Astrocyte of the cerebellum (primary cell): Measurements from ENCODE around the gene RECQL.

Source experiments
- DNase-seq: peaks from one replicate; pipeline ENCODE4 v3.0.0-alpha.2; 2011; ENCODE audit warnings: low read depth
- H3K4me3 ChIP-seq: 2 replicates; pipeline ENCODE4 v1.5.1; 2011; ENCODE audit warnings: mild to moderate bottlenecking, low read depth, low read length, moderate library complexity
- CTCF ChIP-seq: IDR thresholded peaks from 2 replicates; pipeline ENCODE4 v1.5.1; 2012; ENCODE audit warnings: low read length, low read depth, moderate library complexity, mild to moderate bottlenecking; ENCODE audit errors: missing control alignments
- in situ Hi-C: cut with HindIII; loops from 2 replicates; pipeline ENCODE4 v1.10.0; 2017; ENCODE audit warnings: low sequenced_read_pairs

Gene RECQL

GRCh38 chr12:21509768-21510167, 8.3 kb upstream of the RECQL start:
- DNase-seq, result no peak
- in situ Hi-C loops, result no loop called here
- no peak overlapping the region for H3K4me3 ChIP-seq
- TF ChIP-seq CTCF, result no peak

GRCh38 chr12:21507849-21508248, 6.4 kb upstream of the RECQL start:
- in situ Hi-C loops, result no loop called here
- TF ChIP-seq CTCF, result no peak
- no peak for DNase-seq
- H3K4me3 ChIP-seq, result no peak overlapping the region

GRCh38 chr12:21505888-21506287, 4.5 kb upstream of the RECQL start:
- DNase-seq, result no peak
- no peak for TF ChIP-seq CTCF
- no peak overlapping the region for H3K4me3 ChIP-seq
- in situ Hi-C loops, result no loop called here

GRCh38 chr12:21502872-21503271, 1.4 kb upstream of the RECQL start:
- H3K4me3 ChIP-seq, result peak overlapping the region; percentile 88
- no peak for DNase-seq
- in situ Hi-C loops, result no loop called here
- TF ChIP-seq CTCF, result no peak

GRCh38 chr12:21502164-21502496, 695 bp upstream of the RECQL start:
- DNase-seq, result no peak
- H3K4me3 ChIP-seq, result peak overlapping the region; percentile 88
- in situ Hi-C loops, result no loop called here

GRCh38 chr12:21500786-21501257, 613 bp downstream of the RECQL start:
- H3K4me3 ChIP-seq, result peak overlapping the region; percentile 88
- in situ Hi-C loops, result no loop called here
- no peak for DNase-seq
- no peak for TF ChIP-seq CTCF

More at GRCh38 chr12:21502164-21502496, 695 bp upstream of the RECQL start:
- no peak for TF ChIP-seq CTCF

- DNase-seq, result no peak
- TF ChIP-seq CTCF, result no peak
- in situ Hi-C loops, result no loop called here
- no peak overlapping the region for H3K4me3 ChIP-seq
Observed at GRCh38 chr12:21499765-21500164, 1.7 kb downstream of the RECQL start.
